AML-193 (cell line): Measurements from ENCODE around the gene SIVA1.
"Not testable (repeated sequence)": the region's sequence is repeated elsewhere in the genome, so short reads cannot be mapped to it uniquely, and the experiment has no call there.

Experiments used
- DNase-seq, 2 experiments: peaks; one replicate each; lab custom pipeline; 2025; lab: John Stamatoyannopoulos, UW

Gene SIVA1

DNA sequence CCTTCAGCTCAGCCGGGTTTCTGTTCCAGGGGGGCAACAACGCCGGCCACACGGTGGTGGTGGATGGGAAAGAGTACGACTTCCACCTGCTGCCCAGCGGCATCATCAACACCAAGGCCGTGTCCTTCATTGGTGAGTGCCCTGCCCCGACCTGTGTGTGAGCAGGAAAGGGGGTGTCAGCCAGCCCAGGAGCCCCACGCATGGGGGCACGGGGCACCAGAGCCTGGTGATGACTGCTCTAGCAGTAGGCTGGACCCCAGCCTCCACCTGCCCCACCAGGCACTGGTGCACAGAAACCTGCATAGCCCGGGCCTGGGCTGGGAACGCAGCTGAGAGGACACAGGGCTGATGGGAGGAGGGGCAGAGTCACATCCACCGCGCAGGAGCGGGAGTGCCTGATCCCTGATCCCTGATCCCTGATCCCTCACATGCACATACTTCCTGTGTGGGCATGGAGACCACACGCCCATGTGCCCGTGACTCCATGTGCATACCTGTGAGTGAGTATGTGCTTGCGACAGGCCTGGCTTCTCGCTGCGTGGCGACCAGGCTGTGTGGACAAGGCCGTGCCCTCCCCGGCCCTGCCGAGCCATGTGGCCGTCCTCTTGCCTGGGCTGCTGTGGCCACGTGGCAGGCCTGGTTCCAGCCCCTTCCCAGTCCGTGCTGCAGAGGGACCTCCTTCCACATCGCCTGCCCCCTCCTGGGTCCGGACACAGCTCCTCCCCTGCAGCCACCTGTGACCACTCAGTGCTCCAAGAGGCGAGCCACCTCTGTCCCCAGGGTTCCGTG lies 17.8 kb upstream of the SIVA1 start:
- DNase-seq: no peak

DNA sequence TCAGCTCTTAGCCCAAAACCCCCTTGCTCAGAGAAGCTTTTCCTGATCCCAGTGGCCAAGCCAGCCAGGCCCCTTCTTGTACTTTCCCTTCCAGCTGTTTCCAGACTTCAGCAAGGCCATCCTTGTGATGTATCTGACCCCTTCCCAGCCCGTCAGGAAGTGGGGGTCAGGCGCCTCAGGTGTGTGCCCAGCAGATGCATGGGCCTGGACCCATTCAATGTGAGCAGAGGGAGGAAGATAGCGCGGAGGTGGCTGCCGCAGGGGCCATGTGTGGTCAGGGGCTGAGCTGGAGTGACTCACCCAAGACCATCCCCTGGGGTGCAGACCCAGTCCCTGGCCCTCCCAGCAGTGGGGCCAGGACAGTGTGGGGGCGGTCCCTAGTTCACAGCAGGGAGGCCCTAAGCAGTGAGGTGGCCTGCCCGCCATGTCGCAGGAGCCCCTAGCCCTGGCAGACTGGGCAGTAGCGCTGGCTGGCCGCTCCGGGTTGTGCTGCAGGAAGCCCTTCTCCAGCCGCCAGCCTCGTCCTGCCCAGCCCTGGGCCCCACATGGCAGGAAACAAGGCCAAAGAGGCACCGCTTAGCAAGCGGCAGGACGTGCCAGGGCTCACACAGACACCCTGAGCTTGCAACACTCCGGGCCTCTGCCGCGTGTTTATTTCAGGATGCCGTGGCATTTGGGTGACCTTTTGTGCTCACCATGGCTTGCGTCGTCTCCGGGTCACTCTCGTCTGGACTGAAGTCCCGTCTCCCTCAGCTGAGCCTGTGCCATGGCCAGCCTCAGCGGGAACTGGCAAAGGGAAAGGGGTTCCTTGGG lies 16.9 kb upstream of the SIVA1 start:
- DNase-seq: no peak

GRCh38 chr14:104738375-104739019 lies 14.4 kb upstream of the SIVA1 start:
- no peak for DNase-seq

- DNase-seq: no peak
Observed at GRCh38 chr14:104739026-104739425, 13.9 kb upstream of the SIVA1 start.

- no peak for DNase-seq
Observed at GRCh38 chr14:104739546-104740516, 13.1 kb upstream of the SIVA1 start.

DNA sequence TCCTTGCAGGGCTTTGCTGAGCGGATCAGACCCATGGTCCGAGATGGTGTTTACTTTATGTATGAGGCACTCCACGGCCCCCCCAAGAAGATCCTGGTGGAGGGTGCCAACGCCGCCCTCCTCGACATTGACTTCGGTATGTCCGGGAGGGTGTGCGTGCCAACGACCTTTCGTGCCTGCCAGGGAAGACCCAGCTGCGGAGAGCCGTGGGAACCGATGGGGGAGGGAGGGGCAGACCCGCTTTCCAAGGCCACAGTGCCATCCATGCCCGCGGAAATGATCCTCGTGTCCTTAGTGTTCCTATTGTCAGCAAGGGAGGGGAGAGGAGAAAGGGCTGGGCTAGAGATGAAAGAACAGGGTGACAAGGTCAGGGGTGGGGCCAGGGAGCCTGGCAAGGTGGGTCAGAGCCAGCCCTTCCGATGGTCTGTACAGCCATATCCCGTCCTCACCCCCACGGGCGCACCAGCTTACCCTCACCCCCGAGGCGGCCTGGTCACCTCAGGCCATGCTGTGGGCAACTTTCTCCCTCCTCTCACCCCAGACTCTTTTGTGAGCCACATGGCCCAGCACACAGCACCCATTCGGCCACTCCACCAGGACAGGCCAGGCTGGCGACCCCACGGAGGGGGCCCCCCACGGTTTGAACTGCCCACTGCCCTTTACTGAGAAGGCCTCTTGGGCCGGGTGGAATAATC lies 11.7 kb upstream of the SIVA1 start:
- no peak for DNase-seq

GRCh38 chr14:104741803-104742251 lies 11.1 kb upstream of the SIVA1 start:
- no peak for DNase-seq

DNA sequence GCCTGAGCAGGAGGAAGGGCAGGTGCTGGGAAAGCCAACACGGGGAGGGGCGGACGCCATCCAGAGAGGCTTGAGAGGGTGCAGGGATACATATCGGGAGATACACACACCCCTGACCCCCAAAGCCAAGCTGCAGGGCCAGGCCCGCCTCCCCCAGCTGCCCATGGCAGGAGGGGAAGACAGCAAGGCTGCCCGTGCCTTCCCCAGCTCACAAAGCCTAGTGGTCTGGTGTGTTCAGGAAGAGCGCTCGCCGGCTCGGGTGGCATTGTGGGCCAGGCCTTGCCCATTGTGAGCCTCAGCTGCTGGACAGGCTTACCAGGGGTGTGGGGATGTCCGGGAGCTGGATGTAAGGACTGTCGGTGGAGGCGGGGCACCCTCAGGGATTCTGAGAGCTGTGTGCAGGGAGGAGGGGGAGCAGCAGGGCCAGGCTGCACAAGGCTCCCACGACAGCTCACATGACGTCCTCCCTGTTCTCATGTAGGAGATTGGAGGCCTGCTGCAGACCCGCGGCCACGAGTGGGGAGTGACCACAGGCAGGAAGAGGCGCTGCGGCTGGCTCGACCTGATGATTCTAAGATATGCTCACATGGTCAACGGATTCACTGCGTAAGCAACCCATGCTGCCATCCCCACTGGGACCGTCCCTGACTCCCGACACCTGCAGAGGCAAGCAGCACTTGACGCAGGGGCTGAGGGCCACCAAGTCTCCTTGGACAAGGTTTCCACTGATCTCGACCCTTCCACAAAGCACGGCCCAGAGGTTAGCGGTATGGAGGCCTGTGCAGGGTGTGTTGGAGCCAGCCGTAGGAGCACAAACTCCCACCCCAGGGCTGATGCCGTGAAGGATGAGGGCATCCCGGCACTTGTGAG lies 10.1 kb upstream of the SIVA1 start:
- no peak for DNase-seq

DNA sequence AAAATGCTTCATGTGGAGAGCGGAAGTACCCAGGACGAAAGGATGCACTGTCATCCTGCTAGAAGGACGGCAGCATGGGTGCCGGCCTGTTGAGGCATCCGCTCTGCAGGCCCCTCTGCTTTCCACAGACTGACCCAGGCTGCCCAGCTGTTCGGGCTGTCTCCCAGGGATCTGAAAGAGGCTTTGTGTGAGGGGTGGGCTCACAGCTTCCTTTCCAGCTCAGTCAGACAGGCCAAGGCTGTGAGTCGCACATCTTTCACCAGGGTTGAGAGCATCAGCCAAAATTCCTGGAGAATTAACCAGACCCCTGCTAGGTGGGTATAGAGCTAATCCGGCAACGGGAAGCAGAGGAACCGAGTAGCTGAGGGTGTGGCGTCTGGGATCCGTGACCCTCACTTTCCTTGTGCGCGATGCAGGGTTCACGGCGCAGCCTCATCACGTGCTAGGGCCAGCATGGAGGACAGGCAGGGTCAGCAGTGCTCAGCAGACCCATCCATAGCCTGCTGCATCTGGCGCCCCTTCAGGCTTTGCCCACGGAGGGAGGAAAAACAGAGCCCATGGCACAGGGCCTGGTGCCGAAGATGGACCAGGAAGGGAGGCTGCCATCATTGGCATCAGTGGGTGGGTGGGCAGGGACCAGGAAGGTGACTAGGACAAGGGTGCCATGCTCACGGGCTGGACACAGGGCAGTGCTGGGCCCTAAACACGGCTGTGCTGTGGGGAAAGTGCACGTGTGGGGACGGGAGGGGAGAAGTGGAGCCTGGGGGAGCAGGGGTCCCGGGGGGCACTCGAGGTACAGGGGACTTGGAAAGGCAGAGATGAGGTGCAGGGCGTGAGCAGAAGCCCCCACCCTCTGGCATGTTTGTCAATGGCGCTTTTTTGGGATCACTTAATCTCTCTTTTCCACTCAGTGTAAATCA lies 9.2 kb upstream of the SIVA1 start:
- DNase-seq: no peak

DNA sequence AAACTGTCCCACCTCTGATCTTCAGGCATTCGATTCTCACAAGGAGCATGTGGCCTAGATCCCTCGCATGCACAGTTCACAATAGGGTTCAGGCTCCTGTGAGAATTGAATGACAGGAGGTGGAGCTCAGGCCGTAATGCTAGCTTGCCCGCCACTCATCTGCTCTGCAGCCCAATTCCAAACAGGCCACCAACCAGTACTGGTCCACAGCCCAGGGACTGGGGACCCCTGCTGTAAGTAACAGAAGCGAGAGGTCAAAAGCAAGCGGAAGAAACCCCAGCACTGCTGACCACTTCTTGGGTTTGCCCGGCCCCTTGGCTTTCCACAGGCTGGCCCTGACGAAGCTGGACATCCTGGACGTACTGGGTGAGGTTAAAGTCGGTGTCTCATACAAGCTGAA lies 8.5 kb upstream of the SIVA1 start:
- DNase-seq: no peak

DNA sequence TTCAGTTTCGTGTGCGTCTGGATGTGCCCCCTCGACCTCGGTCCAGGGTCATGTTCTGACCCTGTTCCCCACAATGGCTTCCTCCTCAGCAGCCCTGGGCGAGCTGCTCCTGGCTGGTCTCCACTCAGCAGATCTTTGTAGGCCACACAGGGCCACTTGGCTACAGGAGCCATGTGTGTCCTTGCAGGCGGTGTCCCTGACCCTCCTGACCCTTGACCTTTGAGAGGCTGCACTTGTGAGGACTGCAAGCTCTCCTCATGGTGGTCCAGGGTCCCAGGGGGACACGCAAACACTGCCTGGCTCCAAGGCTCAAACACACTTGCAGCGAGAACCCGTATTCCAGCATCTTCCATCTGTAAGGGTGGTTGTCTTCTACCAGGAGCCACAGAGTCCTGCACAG lies 7.5 kb upstream of the SIVA1 start:
- DNase-seq: no peak

DNA sequence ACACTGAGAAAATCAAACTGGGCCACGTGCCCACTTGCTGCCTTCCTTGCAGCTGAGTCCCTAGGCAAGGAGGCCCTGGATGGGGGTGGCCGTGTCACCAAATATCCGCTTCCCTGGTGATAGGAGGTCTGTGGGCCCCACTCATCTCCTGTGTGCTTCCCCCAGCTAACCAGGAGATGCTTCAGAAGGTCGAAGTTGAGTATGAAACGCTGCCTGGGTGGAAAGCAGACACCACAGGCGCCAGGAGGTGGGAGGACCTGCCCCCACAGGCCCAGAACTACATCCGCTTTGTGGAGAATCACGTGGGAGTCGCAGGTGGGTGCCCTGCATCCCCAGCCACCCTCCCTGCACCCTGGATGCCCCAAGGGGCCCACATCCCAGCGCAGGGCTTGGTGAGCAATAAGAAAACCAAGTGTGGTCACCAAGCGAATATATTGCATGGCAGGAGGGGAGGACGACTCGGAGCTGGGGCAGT lies 6.8 kb upstream of the SIVA1 start:
- no peak for DNase-seq

GRCh38 chr14:104746934-104747481 lies 5.9 kb upstream of the SIVA1 start:
- no peak for DNase-seq

DNA sequence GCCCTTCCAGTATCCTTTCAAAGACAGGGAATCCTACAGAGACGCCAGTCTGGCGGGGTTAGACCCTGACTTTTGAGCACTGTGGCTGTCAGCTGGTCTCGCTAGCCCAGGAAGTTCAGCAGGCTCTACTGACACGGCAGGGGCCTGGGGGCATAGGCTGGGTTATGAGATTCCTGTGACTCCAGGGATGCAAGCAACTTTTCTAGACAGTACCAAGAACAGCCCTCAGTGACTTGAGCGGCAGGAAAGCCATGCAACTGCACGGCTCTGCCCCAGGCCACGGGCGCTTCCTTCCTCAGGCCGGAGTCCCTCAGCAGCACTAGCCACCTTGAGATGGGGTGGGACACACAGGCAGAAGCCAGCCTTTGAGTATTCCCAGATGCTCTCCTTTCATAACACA lies 5.1 kb upstream of the SIVA1 start:
- no peak for DNase-seq

DNA sequence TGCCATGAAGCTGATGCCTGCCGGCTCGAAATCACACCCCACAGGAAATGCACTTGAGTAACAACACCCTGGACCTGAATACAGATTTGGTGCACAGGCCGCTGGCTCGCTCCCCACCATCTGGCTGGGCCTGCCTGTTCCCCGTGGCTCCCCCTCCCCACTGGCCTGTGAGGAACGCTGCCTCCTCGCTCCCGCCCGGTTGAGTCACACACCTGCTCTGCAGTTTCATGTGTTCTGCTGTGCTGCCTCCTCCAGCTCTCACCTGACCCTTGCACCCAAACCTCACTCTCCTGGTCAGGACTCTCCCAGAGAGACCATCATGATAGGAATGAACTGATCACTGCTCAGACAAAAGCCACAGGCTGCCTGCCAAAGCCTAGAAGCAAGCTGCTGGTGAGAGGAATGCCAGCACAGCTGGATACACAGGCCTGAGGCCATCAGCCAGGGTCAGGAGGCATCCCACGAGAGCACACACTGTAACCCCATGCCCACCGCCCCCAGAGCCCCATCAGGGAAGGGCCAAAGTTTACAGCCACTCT lies 3.8 kb upstream of the SIVA1 start:
- DNase-seq: no peak

DNA sequence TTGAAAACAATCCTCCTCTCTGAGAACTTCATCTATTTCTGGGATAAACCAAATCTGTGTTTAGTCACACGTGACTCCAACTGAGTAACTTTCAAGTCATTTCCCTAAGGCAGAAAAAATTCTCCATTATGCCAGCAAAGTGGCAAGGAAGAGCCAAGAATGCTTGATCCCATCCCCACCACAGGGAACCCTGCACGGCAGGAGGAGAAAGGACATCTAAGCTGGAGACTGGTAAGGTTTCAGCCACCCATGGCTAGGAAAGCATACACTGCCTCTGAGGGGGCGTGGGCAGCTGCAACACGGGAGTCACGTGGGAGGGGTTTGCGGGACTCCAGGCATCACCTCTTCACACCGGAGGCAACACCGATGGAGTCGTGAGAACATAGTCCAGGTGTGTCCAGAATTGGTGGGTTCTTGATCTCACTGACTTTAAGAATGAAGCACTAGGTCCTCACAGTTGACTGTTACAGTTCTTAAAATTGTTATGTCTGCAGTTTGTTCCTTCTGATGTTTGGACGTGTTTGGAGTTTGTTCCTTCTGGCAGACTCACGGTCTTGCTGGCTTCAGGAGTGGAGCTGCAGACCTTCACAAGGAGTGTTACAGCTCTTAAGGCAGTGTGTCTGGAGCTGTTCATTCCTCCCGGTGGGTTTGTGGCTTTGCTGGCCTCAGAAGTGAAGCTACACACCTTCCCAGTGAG lies 2.7 kb upstream of the SIVA1 start:
- DNase-seq: no peak

- DNase-seq: not testable (repeated sequence)
Observed at GRCh38 chr14:104750753-104751057, 2.2 kb upstream of the SIVA1 start.
